GM08714 (cell line): ENCODE results near the gene EGFL7.
"Not testable (repeated sequence)": the region's sequence is repeated elsewhere in the genome, so short reads cannot be mapped to it uniquely, and the experiment has no call there.

Experiments used
- H3K4me3 ChIP-seq: fragments of 200-500 bp; sonication (Bioruptor generic); 2 replicates; pipeline ENCODE4 v1.5.1; 2014; ENCODE audit warnings: mild to moderate bottlenecking, low read length, inconsistent platforms
- ZNF274 ChIP-seq: IDR thresholded peaks from 2 replicates; pipeline ENCODE4 v1.6.1; 2012; ENCODE audit warnings: mild to moderate bottlenecking, low read depth, low read length

The EGFL7 gene

DNA sequence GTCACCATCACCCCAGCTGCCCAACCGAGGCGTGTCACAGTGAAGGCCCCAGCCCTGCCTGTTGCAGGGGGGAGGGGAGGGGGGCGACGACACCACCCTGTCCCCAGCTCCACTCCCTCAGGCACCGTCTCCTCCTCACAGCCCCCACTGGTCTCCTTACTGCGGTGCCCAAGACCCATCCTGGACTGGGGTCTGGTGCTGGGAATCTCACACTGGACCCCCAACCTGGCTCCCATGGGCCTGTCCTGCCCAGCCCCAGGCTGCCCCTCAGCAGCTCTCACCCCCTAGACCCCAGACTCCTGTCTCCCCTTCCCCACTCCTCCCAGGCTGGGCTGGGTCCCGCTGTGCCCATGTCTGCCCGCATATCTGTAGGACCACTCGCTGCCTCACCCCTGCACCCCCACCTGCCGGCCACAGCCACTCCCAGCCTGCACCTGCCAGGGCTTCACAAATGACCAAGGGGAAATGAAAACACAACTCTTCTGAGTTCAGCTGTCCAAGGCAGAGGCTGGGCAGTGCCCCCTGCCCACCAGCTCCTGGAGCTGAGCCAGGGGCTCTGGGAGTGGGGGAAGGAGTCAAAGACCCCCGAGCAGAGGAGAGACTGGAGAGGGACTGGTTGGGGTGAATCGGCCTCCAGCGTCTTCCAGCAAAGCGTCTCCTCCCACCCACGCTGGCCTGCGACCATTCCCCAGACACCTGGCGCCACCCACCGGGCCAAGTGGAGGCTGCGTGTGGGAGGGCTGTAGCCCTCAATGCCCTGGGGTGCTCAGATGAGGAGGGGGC, 32.6 kb upstream of the EGFL7 start:
- H3K4me3 ChIP-seq, result no peak overlapping the region
- TF ChIP-seq ZNF274, result no peak

DNA sequence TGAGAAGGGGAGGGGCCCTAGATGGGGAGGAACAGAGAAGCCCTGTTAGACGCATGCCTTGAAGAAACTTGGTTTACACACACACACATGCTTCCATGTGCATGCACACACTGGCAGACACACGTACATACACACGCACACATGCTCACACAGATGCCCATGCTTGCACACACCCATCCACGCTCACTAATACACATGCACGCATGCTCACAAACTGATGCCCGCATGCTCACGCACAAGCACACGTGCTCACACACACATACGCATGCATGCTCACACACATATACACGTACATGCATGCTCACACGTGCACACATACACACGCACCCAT, 32.1 kb upstream of the EGFL7 start:
- H3K4me3 ChIP-seq, result no peak overlapping the region
- TF ChIP-seq ZNF274, result no peak

DNA sequence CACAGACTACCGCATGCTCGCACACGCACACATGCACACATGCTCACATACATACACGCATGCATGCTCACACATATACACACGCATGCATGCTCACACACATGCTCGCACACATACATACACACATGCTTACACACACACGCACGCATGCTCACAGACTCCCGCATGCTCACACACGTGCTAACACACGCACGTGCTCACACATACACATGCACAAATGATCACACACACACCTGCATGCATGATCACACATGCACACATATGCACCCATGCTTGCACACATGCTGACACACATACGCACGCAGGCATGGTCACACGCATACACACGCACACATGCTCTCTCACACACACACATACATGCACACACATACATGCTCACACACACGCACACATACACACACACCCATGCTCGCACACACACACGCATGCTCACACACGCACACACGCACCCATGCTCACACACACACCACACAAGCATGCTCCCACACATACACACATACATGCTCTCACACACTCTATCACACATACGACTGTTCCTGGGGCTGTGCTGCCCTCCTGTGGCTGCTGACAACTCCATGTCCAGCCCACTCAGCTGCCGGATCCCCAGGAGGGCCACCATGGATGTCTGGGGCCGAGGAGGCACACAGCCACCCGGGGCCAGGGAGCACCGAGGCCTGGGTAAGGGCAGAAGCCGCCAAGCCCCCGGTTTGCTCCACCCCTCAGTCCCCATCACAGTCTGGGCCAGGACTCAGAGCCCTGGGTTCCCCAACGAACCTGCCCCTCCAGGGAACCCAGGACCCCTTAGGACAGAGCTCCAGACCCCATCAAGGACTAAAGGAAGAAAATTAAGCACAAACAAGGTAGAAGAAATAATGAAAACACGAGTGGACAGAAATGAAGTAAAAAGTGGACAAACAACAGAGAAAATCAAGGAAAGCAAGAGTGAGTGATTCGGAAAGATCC, 31.4 kb upstream of the EGFL7 start:
- H3K4me3 ChIP-seq, result no peak overlapping the region
- no peak for TF ChIP-seq ZNF274

DNA sequence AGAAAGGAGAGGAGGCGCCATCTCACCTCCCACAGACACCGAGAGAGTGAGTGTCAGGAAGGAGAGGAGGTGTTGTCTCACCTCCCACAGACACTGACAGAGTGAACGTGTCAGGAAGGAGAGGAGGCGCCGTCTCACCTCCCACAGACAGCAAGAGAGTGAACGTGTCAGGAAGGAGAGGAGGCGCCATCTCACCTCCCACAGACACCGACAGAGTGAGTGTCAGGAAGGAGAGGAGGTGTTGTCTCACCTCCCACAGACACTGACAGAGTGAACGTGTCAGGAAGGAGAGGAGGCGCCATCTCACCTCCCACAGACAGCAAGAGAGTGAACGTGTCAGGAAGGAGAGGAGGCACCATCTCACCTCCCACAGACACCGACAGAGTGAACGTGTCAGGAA, 30.6 kb upstream of the EGFL7 start:
- not testable (repeated sequence) for H3K4me3 ChIP-seq

DNA sequence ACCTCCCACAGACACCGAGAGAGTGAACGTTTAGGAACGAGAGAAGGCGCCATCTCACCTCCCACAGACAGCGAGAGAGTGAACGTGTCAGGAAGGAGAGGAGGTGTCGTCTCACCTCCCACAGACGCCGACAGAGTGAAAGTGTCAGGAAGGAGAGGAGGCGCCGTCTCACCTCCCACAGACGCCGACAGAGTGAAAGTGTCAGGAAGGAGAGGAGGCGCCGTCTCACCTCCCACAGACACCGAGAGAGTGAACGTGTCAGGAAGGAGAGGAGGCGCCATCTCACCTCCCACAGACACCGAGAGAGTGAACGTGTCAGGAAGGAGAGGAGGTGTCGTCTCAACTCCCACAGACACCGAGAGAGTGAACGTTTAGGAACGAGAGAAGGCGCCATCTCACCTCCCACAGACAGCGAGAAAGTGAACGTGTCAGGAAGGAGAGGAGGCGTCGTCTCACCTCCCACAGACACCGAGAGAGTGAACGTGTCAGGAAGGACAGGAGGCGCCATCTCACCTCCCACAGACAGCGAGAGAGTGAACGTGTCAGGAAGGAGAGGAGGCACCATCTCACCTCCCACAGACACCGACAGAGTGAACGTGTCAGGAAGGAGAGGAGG, 30.1 kb upstream of the EGFL7 start:
- not testable (repeated sequence) for H3K4me3 ChIP-seq

DNA sequence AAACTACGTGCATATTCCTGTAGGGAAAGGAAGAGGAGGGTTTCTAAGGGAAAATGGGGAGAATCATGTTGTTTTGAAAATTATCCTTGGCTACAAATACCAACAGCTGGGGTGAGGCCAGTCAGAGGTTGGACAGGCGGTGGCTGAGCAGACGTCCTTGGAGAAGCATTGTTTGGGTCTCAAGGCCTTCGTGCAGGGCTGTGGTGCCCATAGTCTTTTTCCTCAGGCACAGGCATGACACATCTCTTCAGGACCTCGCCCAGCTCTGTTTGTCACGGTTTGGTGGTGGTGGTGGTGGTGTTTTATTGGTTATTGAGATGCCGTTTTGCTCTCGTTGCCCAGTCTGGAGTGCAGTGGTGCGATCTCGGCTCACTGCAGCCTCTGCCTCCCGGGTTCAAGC, 27.8 kb upstream of the EGFL7 start:
- H3K4me3 ChIP-seq, result no peak overlapping the region
- no peak for TF ChIP-seq ZNF274

DNA sequence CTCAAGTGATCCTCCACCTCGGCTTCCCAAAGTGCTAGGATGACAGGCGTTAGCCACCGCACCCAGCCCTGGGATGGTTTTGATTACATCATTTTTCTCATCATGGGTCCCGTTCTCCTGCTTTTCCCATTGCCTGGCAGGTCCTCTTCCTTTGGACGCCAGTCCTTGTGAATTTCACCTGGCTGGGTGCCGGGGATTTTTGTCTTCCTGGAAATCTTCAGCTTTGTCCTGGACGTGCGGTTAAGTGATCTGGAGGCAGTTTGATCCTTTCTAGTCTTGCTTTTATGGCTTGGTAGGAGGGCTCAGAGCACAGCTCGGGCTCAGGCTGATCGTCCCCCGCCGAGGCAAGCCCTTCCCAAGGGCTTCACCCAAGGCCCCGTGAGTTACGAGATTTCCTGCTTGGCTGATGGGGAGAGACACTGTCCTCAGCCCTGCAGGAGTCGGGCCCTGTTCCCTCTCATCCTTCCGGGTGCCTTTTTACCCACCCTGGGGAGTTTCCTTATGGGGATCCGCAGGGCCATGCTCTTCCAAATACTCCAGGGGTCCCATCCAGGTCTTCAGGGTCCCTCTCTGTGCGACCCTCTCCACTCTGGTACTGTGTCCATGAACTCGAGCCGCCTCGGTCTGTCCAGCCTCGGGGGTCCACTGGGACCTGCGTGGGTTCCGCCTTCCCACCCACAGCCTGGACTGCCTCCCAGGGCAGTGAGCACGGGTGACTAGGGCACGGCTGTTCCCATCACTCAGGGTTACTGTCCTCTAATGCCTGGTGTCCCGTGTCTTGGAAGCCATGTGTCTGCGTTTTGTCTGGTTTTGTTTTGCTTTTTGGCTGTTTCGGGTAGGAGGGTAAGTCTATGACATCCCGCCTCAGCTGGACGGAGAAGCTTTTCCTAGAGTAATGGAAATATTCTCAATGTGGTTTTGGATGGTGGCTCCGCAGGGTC, 22.3 kb upstream of the EGFL7 start:
- TF ChIP-seq ZNF274, result no peak
- no peak overlapping the region for H3K4me3 ChIP-seq

DNA sequence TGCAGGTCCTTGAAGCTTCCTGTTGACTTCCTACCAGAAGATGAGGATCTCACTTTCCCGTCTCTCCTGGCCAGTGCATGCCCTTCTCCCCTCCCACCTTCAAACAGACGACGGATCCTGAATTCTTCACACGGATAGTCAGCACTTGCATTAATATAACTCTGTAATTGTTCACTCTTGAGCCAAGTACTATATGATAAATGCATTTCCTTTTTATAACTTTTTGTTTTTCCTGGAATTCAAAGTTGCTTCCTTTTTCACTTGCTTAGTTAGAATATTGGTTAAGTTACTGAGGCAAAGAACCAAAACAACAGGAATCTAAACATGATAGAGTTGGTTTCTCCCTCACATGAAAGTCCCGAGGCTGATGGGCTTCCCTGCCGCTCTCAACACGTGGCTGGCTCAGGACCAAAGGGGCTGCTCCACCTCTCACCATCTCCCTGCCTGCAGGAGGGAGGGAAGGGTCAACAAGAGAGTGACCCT, 20.2 kb upstream of the EGFL7 start:
- TF ChIP-seq ZNF274, result no peak

DNA sequence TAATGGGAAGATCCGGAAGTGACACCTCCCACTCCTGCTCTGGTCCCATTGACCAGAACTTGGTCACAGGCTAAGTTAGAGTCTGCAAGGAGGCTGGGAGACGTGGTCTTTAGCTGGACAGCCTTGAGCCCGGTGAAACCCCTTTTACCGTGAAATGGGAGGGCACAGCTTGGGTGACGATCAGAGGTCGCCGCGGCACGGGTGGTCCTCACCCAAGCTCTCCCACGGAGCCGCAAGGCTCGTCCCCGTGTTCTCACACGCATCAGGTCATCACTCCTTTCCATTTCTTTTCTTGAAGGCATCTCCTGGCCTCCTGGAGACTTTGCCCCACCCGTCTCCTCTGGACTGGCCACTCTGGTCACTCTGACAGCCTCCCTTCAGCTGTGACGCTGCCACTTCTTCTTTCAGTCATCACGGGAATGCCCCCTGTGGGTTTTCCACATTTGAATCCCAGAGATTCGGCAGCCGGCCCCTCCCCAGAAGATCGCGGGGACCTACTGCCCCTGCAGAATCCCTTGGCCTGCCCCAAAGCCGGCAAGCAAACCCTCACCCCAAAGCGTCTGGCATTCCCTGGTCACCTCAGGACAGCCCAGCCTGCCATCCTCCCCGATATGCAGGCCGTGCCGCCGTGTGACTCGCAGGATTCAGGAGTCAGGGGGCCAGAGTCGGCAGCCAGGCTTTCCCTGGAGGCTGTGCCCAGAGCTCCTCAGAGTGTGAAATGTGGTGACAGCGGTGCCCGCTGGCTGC, 18.9 kb upstream of the EGFL7 start:
- no peak overlapping the region for H3K4me3 ChIP-seq
- no peak for TF ChIP-seq ZNF274

More for the DNA sequence above, 20.2 kb upstream of the EGFL7 start:
- H3K4me3 ChIP-seq, result no peak overlapping the region

DNA sequence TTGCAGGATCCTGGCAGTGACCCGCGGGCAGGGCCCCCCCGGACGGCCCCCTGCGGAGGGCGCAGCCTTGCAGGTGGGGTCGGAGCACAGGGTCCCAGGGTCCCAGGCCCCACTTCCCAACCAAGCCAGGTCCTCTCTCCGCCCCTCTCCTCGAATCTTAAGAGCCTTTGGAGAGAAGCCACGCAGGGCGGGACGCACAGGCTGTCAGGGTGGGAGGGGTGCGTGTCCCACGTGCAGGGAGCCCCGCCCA, 18.4 kb upstream of the EGFL7 start:
- no peak for TF ChIP-seq ZNF274
- H3K4me3 ChIP-seq, result no peak overlapping the region

DNA sequence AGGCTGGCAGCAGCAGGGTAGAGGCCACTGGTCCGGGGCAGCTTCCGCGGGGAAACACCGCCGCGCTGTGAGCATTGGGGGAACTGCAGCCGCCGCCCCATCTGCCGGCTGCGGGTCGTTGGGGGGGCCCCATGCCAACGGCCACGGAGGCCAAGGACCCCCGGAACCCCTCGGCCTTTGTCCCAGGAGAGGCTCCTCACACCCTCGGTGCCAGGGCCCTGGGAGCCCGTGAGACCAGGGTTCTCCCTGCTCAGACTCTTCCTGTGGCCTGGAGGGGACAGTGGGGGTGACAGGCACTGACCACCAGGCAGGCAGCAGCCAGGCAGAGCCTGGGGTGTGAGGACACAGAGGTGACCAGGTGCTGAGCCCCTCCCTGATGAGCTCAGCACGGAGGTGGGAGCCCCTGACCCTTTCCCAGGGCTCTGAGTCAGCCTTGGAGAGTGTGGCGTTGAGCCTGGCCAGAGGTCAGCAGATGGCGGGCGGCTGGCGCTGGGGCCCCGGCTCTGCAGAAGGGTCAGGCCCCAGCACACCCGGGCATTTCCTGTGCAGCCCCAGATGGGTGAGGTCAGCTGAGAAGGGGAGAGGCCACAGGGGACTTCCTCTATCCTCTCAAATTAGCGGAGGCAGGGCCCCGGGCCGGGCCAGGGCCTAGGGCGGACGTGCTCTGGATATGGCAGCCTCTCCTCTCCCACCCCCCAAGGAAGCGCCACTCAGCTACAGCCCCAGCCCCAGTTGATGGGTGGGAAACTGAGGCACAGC, 17.9 kb upstream of the EGFL7 start:
- TF ChIP-seq ZNF274, result no peak
- no peak overlapping the region for H3K4me3 ChIP-seq

DNA sequence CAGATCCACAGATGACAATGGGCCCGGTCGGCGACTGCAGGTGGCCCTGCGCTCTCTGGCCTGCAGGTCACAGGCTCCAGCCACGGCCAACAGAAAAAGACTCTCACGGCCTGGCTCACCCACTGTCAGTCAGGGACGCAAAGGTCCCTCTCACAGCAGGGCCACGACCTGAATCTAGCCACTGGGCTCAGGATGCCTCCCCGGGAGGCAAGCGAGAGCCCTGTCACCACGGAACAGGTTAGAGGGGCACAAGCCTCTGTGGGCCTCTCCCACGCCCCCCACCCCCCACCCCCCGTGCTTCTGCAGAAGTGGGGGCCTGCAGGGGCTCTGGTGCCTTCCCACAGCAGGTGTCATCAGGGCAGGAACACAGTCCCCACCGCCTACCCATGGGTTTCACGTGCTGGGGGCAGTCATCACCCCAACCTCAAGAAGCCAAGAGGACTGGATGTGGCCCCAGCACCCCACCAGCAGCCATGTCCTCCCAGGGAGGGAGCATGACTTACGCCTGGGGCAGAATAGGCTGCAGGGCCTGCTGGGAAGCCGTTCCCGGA, 17.3 kb upstream of the EGFL7 start:
- TF ChIP-seq ZNF274, result no peak
- H3K4me3 ChIP-seq, result no peak overlapping the region
